Cerebellar nuclear complex (tissue), 1 donor: ENCODE data around the gene FKBP1B.
"Not testable (repeated sequence)": the region's sequence is repeated elsewhere in the genome, so short reads cannot be mapped to it uniquely, and the experiment has no call there.

ENCODE experiments used
- DNase-seq, 2 experiments: peaks; one replicate each; lab custom pipeline; 2025; lab: John Stamatoyannopoulos, UW

Gene FKBP1B

DNA sequence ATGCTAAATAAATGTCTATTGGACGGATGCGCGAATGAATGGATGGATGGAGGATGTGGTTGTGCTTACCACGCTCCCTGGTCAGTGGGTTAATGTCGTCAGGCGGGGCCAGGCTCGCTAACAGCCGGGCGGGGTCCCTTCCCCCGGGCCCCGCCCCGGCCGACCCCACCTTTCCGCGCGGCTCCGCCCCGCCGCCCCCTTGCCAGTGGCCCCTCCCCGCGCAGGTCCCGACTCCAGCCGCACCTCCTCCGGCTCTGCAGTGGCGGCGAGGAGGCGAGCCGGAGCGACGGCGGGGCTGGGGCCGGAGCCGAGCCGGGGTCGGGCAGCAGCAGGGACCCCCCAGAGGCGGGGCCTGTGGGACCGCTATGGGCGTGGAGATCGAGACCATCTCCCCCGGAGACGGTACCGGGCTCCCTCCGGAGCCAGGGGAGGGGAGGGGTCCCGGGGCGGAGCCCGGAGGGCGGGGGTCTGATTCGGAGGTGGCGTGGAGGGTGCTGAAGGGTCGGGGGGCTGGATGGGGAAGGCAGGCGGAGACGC lies at the start of gene FKBP1B:
Gene FKBP1B, plus strand, starts transcription at position 257 of the 537 bp plus-strand sequence. Its CDS starts 109 bp downstream, at position 366.
- DNase-seq, result peak; percentile 4 to 53

- no peak for DNase-seq
Measured at GRCh38 chr2:24007693-24008092, 41.8 kb upstream of the FKBP1B start.

DNA sequence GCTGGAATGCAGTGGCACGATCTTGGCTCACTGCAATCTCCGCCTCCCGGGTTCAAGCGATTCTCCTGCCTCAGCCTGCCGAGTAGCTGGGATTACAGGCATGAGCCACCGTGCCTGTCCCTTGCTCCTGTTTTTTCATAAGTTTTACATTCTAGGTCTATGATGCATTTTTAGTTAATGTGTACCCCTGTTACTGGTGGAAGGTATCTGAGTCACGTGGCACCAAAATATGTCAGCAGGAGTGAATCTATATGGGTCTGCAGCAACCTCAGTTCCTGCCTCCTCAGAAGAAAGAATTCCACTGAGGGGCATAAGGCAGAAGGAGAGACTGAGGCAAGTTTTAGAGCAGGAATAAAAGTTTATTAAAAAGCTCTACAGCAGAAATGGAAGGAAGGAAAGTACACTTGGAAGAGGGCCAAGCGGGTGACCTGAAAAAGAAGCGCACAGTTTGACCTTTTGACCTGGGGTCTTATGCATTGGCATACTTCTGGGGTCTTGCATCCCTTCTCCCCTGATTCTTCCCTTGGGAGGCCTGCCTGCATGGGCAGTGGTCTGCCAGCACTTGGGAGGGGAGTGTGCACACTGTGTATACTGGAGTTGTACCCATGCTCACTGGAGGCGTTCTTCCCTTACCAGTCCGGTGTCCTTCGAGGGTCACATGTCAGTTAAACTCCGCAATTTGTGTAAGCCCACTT lies 40.7 kb upstream of the FKBP1B start:
- no peak for DNase-seq

DNA sequence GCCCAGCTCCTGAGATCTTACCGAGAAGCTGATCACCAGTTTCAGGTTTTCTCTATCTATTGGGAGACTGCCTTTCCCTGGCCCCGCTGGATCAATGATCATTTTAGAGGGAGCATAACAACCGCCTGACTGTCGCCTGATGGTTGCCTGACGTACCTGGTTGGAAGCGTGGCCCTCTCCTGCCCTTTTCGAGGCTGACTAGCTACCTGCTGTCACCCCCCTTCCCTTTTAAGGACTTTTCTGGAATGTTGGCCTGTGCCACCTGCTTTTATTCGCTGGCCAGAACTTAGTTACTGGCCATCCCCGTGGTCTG lies 40.2 kb upstream of the FKBP1B start:
- no peak for DNase-seq

DNA sequence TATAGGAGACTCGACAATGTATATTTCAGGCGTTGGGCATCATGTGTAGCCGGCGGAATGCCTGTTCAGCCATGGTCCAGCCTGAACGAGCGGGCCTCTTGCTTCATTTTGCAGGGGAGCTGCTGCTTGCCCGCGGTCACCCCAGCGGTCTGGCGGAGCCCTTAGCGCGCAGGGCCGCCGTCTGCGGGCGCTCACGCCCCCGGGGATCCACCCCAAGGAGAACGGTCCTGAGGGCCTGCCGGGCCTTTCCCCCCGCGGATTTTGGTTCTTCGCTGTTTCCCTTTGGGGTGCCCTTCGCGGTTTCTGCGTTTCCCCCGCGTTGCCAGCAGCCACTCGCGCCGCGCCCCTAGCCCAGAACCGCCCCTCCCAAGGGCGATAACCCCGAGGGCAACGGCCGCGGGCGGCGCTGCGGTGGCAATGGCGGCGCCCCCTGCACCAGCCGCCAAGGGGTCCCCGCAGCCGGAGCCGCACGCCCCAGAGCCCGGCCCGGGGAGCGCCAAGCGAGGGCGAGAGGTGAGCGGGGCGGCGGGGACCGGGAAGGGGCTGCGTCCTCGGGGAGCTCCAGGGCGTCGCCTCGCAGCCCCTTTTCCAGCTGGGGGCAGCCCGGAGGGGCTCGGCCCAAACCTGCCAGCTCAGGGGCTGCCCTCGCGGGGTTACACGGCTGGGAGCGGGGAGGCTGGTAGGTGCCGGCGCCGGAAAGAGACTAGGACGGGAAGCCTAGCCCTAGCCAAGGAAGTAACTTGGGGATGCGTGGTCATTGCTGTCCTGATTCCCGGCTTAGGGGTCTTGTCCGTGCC lies 39.7 kb upstream of the FKBP1B start, which contains the start of gene MFSD2B:
Gene MFSD2B, plus strand, starts transcription at position 406 of the 797 bp plus-strand sequence. Its CDS starts 12 bp downstream, at position 418.
- DNase-seq, result no peak

DNA sequence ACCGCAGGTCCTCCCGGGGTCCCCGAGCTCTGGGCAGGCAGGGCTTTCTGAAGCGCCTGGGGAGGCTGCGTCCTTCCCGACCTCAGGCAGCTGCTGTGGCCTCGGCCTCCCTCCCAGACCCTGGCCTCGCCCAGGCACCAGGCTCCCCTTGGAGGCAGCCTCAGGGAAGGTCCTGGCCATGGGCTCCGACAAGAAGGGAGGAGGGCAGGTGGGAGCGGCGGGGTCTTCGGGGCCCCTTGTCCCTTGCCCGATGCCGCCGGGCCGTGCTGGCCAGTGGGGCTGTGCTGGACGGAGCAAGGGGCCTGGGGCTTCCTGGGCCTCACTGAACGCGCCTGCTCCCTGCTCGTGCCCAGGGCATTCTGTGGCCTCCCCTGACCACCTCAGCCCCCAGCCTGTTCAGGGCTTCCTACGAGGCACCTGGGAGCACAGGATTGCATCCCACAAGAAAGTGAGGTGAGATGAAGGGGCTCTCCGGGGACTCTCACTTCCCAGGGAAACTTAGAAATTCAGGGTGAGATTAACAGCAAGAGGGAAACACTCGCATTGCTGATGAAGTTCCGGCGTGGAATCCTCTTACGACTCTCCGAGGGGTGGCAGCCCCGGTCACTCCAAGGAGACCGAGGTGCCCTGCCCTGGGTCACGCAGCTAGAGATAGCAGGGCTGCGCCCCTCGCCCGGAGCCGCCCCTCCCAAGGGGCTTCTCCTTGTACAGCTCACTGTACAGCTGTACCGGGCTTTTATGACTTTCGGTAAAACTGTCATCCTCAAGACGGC lies 38.9 kb upstream of the FKBP1B start:
- no peak for DNase-seq

GRCh38 chr2:24011250-24012104 lies 38.1 kb upstream of the FKBP1B start:
- DNase-seq, result no peak

- DNase-seq, result no peak
Measured at GRCh38 chr2:24012521-24013188, 36.9 kb upstream of the FKBP1B start.

DNA sequence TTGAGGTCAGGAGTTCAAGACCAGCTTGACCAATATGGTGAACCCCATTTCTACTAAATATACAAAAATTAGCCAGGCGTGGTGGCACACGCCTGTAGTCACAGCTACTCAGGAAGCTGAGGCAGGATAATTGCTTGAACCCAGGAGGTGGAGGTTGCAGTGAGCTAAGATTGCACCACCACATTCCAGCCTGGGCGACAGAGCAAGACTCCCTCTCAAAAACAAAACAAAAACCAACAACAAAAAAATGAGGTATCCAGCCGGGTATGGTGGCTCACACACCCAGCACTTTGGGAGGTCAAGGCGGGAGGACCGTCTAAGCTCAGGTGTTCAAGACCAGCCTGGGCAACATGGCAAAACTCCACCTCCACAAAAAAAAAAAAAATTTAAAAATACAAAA lies 34.6 kb upstream of the FKBP1B start:
- DNase-seq, result not testable (repeated sequence)

- DNase-seq, result no peak
Measured at GRCh38 chr2:24015562-24016375, 33.8 kb upstream of the FKBP1B start.

- no peak for DNase-seq
Measured at GRCh38 chr2:24016376-24016761, 33.2 kb upstream of the FKBP1B start.

DNA sequence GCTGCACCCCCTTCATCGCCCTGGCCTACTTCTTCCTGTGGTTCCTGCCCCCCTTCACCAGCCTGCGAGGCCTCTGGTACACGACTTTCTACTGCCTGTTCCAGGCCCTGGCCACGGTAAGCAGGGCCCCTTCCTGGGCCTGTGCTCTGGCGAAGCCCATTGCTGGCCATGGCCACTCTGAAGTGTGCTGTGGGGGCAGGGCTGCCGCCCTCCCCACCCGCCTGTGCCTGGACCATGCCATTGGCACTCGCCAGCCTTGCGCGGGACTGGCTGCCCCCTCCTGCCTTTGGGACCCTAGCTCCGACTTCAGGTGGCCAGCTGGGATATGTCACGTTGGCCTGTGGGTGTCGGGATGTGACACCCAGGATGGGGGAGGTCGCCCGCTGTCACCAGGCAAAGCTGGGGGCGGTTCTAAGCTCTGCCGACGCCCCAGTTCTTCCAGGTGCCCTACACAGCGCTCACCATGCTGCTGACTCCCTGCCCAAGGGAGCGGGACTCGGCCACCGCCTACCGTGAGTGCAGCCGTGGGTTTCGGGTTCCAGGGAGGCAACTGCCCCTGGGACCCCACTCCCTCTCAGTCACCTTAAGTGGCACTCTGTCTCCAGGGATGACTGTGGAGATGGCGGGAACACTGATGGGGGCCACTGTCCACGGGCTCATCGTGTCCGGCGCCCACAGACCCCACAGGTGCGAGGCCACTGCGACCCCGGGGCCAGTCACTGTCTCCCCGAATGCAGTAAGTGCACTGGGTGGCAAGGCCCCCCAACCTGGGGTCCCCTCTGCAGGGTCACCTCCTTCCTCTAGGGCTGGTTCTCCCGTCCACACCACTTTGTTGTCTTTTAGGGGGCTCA lies 32.5 kb upstream of the FKBP1B start:
- no peak for DNase-seq

DNA sequence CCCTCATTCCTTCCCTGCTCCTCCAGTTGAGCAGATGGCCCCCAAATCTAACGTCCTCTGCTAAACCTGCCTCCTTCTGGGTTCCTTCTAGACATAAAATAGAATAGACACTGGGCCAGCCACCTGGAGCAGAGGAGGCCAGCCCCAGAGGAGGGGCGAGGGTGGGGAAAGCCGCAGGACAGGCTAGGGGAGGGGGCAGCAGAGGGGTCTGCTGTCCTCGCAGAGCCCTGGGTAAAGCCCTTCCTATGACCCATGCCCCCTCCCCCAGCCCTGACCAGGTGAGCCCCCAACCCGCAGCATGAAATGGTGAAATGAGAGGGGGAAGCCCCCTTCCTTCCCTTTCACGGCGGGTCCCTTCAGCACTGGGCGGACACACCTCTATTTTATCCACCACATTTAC lies 31.8 kb upstream of the FKBP1B start:
- no peak for DNase-seq

DNA sequence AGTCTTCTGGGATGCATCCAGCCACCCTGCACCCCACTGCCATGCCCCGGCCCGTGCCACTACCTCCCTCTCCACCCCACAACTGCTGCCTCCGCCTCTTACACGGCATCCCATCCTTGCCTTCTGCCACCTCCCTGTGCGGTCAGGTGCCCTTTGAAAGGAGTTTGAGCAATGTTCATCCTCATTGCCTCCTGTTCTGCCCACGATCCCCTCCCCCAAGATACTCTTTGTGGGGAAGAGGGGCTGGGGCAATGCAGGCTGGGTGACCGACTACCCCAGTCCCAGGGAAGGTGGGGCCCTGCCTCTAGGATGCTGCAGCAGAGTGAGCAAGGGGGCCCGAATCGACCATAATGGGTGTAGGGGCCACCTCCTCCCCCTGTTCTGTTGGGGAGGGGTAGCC lies 31.3 kb upstream of the FKBP1B start:
- no peak for DNase-seq

DNA sequence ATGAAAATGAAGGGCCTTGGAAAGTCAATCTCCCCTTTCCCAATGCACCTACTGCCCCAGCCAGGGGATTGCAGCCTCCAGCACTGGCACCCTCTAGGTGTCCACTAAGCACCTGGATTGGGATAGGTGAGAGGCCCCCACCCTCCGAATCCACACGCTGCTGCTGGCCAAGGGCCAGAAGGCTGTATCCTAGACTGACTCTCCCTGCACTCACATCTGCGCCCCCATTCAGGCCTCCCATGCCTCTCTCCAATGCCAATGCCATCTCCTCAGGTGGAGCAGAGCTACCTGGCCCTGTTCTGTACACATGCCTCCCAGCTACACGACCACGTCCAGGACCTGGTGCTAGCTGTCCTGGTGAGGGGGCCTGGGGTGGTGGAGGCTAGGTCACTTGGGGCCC lies 29.8 kb upstream of the FKBP1B start:
- no peak for DNase-seq

- no peak for DNase-seq
Measured at GRCh38 chr2:24020244-24020643, 29.3 kb upstream of the FKBP1B start.

GRCh38 chr2:24021122-24021998 lies 28.2 kb upstream of the FKBP1B start:
- DNase-seq, result no peak

- no peak for DNase-seq
Measured at GRCh38 chr2:24022324-24022974, 27.1 kb upstream of the FKBP1B start.
